ENCODE data around the gene PNPLA8. TPM values are rescaled to one million over a fixed set of nuclear protein-coding genes. Genes with fewer than 3 reads are reported as not detected.

PNPLA8 gene
- total RNA-seq, 1 experiment from 2014 or later = 19.5 TPM

- H3K27ac ChIP-seq (ENCODE audit: low read length) = no peak overlapping the region
- H3K4me2 ChIP-seq (ENCODE audit: low read length) = no peak overlapping the region
- no peaks in the 10 kb centered on the region for H3K79me2 ChIP-seq (ENCODE audit: low read length)
- H3F3A ChIP-seq (ENCODE audit: low read length, unreplicated experiment) = no peaks in the 10 kb centered on the region
- BruUV-seq (replicated peaks) = no TSS peak
- H3K36me3 ChIP-seq (ENCODE audit: low read depth, low read length) = no peaks in the 10 kb centered on the region
- no peak overlapping the region for H2AFZ ChIP-seq (ENCODE audit: low read length)
- ChIA-PET CTCF (no interaction called here), POLR2A (ENCODE audit: unreplicated experiment) (no interaction called here)
- H3K27me3 ChIP-seq (ENCODE audit: low read length) = peaks cover 71% of the 10 kb centered on the region
- no peak overlapping the region for H3K4me3 ChIP-seq (ENCODE audit: low read length)
- no peaks in the 10 kb centered on the region for H3K9me3 ChIP-seq (ENCODE audit: low read length)
- H3K9ac ChIP-seq (ENCODE audit: low read length) = no peak overlapping the region
- intact Hi-C loops (cut with micrococcal nuclease) = no loop called here
- no peaks in the 10 kb centered on the region for H4K20me1 ChIP-seq (ENCODE audit: low read length)
- no peaks in the 10 kb centered on the region for H3K9me2 ChIP-seq (replicated peaks; ENCODE audit: low read length)
- ATAC-seq (no peak), DNase-seq (no peak)
- TF ChIP-seq CTCF (conservative IDR thresholded peaks at IDR 0.05; ENCODE audit: low read depth, low read length) (no peak), EZH2 (IDR thresholded peaks at IDR 0.05; ENCODE audit: low read length, unreplicated experiment) (no peak), EZH2phosphoT487 (IDR thresholded peaks at IDR 0.05; ENCODE audit: borderline replicate concordance, low read length) (no peak)
- no peaks in the 10 kb centered on the region for H3K4me1 ChIP-seq (ENCODE audit: insufficient read depth, low read length)
Measured at GRCh38 chr7:108424013-108424412, 101.9 kb downstream of the PNPLA8 start.

GRCh38 chr7:108423089-108423989 is 102.6 kb downstream of the PNPLA8 start:
- H3K79me2 ChIP-seq (ENCODE audit: low read length) = no peaks in the 10 kb centered on the region
- no peak for ATAC-seq

More at GRCh38 chr7:108423089-108423989, 102.6 kb downstream of the PNPLA8 start:
- no peak overlapping the region for H3K4me3 ChIP-seq (ENCODE audit: low read length)
- ChIA-PET POLR2A (ENCODE audit: unreplicated experiment) (no interaction called here), CTCF (no interaction called here)
- no peak overlapping the region for H3K9ac ChIP-seq (ENCODE audit: low read length)
- peaks cover 72% of the 10 kb centered on the region for H3K27me3 ChIP-seq (ENCODE audit: low read length)
- no peak for DNase-seq
- H3K4me2 ChIP-seq (ENCODE audit: low read length) = no peak overlapping the region
- H4K20me1 ChIP-seq (ENCODE audit: low read length) = no peaks in the 10 kb centered on the region
- H3K27ac ChIP-seq (ENCODE audit: low read length) = no peak overlapping the region
- H3K9me3 ChIP-seq (ENCODE audit: low read length) = no peaks in the 10 kb centered on the region
- intact Hi-C loops (cut with micrococcal nuclease) = no loop called here
- H3F3A ChIP-seq (ENCODE audit: low read length, unreplicated experiment) = no peaks in the 10 kb centered on the region
- TF ChIP-seq EZH2 (IDR thresholded peaks at IDR 0.05; ENCODE audit: low read length, unreplicated experiment) = no peak
- no peak for TF ChIP-seq EZH2phosphoT487 (IDR thresholded peaks at IDR 0.05; ENCODE audit: borderline replicate concordance, low read length)
- TF ChIP-seq CTCF (conservative IDR thresholded peaks at IDR 0.05; ENCODE audit: low read depth, low read length) = no peak
- no peaks in the 10 kb centered on the region for H3K9me2 ChIP-seq (replicated peaks; ENCODE audit: low read length)
- no peaks in the 10 kb centered on the region for H3K36me3 ChIP-seq (ENCODE audit: low read depth, low read length)
- no TSS peak for BruUV-seq (replicated peaks)
- H3K4me1 ChIP-seq (ENCODE audit: insufficient read depth, low read length) = no peaks in the 10 kb centered on the region
- H2AFZ ChIP-seq (ENCODE audit: low read length) = no peak overlapping the region
